Loucy (cell line): ENCODE results near the gene SLC22A3.

Experiments
- H2AFZ ChIP-seq: fragments of 200-600 bp; sonication (generic); 2 replicates; pipeline ENCODE4 v1.6.0; 2016; ENCODE audit warnings: antibody characterized with exemption, mild to moderate bottlenecking, low read length, moderate library complexity
- H3F3A ChIP-seq: fragments of 200-600 bp; 2 replicates; pipeline ENCODE4 v1.6.0; 2016; ENCODE audit warnings: antibody characterized with exemption, low read depth, mild to moderate bottlenecking
- H3K27me3 ChIP-seq: fragments of 200-600 bp; sonication (generic); 2 replicates; pipeline ENCODE4 v1.6.1; 2014; ENCODE audit warnings: low read length, mild to moderate bottlenecking; ENCODE audit not compliant: insufficient read depth, poor library complexity, severe bottlenecking
- H3K36me3 ChIP-seq: fragments of 200-600 bp; sonication (generic); 2 replicates; pipeline ENCODE4 v1.6.1; 2016; ENCODE audit warnings: low read length; ENCODE audit not compliant: insufficient read depth
- H3K4me1 ChIP-seq: fragments of 200-600 bp; sonication (generic); 2 replicates; pipeline ENCODE4 v1.5.1; 2014; ENCODE audit warnings: low read length, mild to moderate bottlenecking; ENCODE audit not compliant: insufficient read depth, poor library complexity, severe bottlenecking
- H3K4me2 ChIP-seq: fragments of 200-600 bp; sonication (generic); 2 replicates; pipeline ENCODE4 v1.6.0; 2014; ENCODE audit warnings: antibody characterized with exemption, low read length, low read depth, mild to moderate bottlenecking; ENCODE audit not compliant: poor library complexity, severe bottlenecking
- H3K4me3 ChIP-seq: fragments of 200-600 bp; sonication (generic); 2 replicates; pipeline ENCODE4 v1.5.1; 2014; ENCODE audit warnings: low read length, mild to moderate bottlenecking, mixed read lengths; ENCODE audit not compliant: poor library complexity, severe bottlenecking
- H3K79me2 ChIP-seq: fragments of 200-600 bp; sonication (generic); 2 replicates; pipeline ENCODE4 v1.6.1; 2014; ENCODE audit warnings: low read length; ENCODE audit not compliant: insufficient read depth
- H3K9ac ChIP-seq: fragments of 200-600 bp; sonication (generic); 2 replicates; pipeline ENCODE4 v1.6.0; 2014; ENCODE audit warnings: mild to moderate bottlenecking, low read depth, low read length, moderate library complexity; ENCODE audit not compliant: poor library complexity, severe bottlenecking
- H3K9me2 ChIP-seq: fragments of 200-600 bp; sonication (generic); replicated peaks from 2 replicates; pipeline ENCODE4 v1.6.1; 2016; ENCODE audit warnings: low read depth, low read length, mixed read lengths
- H3K9me3 ChIP-seq: fragments of 200-600 bp; sonication (generic); 2 replicates; pipeline ENCODE4 v1.6.1; 2014; ENCODE audit warnings: mild to moderate bottlenecking, antibody characterized with exemption, low read length, low read depth; ENCODE audit not compliant: insufficient read depth
- H4K20me1 ChIP-seq: fragments of 200-600 bp; sonication (generic); 2 replicates; pipeline ENCODE4 v1.6.0; 2014; ENCODE audit warnings: antibody characterized with exemption, low read length, mild to moderate bottlenecking; ENCODE audit not compliant: insufficient read depth, poor library complexity, severe bottlenecking
- EZH2phosphoT487 ChIP-seq: fragments of 200-600 bp; IDR thresholded peaks from 2 replicates; pipeline ENCODE4 v1.6.1; 2018; ENCODE audit warnings: antibody characterized with exemption, mild to moderate bottlenecking, moderate library complexity, borderline replicate concordance
- TF ChIP-seq, protein P1 (sequence below): fragments of 200-600 bp; sonication (generic); conservative IDR thresholded peaks from 2 replicates; pipeline ENCODE4 v1.5.1; 2014; ENCODE audit warnings: mild to moderate bottlenecking, antibody characterized with exemption, low read length

The SLC22A3 gene

DNA sequence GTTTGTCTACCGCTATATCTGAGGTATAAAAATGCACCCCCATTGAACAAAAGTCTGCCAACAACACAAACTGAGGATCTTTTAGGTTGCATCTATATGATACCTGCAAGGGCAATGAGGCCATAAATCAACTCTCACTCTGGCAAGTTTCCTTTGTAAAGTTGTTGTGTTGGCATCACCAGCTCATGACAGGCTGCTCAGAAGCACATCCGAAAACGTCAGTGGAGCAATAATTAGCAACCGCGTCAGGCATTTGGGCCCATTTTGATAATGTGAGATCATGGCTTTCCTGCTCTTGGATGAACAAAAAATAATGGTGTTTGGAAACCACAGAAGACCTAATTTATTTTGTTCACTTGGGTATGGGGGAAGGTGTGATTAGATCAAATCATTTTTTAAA is 12.0 kb upstream of the SLC22A3 start:
- H3K36me3 ChIP-seq = no peaks in the 10 kb centered on the region
- no peaks in the 10 kb centered on the region for H3K27me3 ChIP-seq
- H3K9me2 ChIP-seq = no peaks in the 10 kb centered on the region
- no peaks in the 10 kb centered on the region for H3K4me1 ChIP-seq
- no peaks in the 10 kb centered on the region for H4K20me1 ChIP-seq
- H3F3A ChIP-seq = no peaks in the 10 kb centered on the region
- no peak overlapping the region for H3K4me3 ChIP-seq
- H2AFZ ChIP-seq = no peak overlapping the region
- TF ChIP-seq EZH2phosphoT487 = no peak
- TF ChIP-seq, protein P1, sequence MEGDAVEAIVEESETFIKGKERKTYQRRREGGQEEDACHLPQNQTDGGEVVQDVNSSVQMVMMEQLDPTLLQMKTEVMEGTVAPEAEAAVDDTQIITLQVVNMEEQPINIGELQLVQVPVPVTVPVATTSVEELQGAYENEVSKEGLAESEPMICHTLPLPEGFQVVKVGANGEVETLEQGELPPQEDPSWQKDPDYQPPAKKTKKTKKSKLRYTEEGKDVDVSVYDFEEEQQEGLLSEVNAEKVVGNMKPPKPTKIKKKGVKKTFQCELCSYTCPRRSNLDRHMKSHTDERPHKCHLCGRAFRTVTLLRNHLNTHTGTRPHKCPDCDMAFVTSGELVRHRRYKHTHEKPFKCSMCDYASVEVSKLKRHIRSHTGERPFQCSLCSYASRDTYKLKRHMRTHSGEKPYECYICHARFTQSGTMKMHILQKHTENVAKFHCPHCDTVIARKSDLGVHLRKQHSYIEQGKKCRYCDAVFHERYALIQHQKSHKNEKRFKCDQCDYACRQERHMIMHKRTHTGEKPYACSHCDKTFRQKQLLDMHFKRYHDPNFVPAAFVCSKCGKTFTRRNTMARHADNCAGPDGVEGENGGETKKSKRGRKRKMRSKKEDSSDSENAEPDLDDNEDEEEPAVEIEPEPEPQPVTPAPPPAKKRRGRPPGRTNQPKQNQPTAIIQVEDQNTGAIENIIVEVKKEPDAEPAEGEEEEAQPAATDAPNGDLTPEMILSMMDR = no peak
- H3K9me3 ChIP-seq = no peaks in the 10 kb centered on the region
- no peak overlapping the region for H3K9ac ChIP-seq
- H3K79me2 ChIP-seq = no peaks in the 10 kb centered on the region
- no peak overlapping the region for H3K4me2 ChIP-seq

DNA sequence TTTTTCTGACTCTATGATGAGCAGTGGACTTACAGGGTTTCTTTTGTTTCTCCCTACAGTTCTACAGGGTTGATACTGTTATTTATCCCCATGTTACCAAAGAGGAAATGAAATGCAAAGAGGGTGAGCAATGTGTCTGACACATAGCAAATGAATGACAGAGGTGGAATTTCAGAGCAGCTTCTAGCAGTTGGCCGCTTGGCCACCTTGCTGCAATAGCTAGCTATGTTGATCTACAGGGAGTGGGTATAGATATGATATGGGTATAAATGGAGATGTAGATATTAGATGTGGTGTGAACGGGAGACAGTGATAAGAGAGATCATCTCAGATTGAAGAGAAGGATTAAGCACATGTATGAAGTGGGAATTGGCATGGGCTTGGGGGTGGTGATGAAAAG is 10.9 kb upstream of the SLC22A3 start:
- Histone ChIP-seq H3F3A (no peaks in the 10 kb centered on the region), H3K9ac (no peak overlapping the region), H4K20me1 (no peaks in the 10 kb centered on the region), H3K4me3 (no peak overlapping the region), H3K27me3 (no peaks in the 10 kb centered on the region), H3K9me2 (no peaks in the 10 kb centered on the region), H3K4me1 (no peaks in the 10 kb centered on the region), H3K79me2 (no peaks in the 10 kb centered on the region), H3K36me3 (no peaks in the 10 kb centered on the region), H3K9me3 (no peaks in the 10 kb centered on the region), H3K4me2 (no peak overlapping the region), H2AFZ (no peak overlapping the region)
- TF ChIP-seq, protein P1 = no peak
- no peak for TF ChIP-seq EZH2phosphoT487

DNA sequence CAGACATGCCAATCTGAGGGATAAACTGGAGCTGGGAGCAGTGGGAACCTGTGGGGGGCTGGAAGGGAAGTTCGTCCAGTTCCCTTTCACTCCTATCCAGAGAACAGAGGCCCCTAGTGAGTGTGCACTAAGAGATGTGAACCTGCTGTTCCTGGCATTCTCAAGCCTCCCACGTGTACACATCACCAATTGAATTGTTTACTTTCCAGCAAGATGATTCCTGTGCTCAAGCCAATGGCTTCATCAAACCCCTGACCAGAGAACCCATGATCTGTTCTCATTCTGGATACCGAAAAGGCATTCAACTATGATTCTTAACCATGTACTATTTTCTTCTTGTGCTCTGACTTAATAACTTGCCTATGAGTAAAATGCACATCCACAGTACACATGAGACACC is 10.2 kb upstream of the SLC22A3 start:
- no peaks in the 10 kb centered on the region for H3K4me1 ChIP-seq
- TF ChIP-seq EZH2phosphoT487 = no peak
- TF ChIP-seq, protein P1 = no peak

More for the DNA sequence above, 10.2 kb upstream of the SLC22A3 start:
- Histone ChIP-seq H3K36me3 (no peaks in the 10 kb centered on the region), H3K4me3 (no peak overlapping the region), H2AFZ (no peak overlapping the region), H3K79me2 (no peaks in the 10 kb centered on the region), H3K4me2 (no peak overlapping the region), H3K9me2 (no peaks in the 10 kb centered on the region), H3K9me3 (no peaks in the 10 kb centered on the region), H3F3A (no peaks in the 10 kb centered on the region), H3K9ac (no peak overlapping the region), H4K20me1 (no peaks in the 10 kb centered on the region), H3K27me3 (no peaks in the 10 kb centered on the region)
